Fibroblast of mammary gland (primary cell): ENCODE results near the gene CHST8.
"Not testable (repeated sequence)": the region's sequence is repeated elsewhere in the genome, so short reads cannot be mapped to it uniquely, and the experiment has no call there.

Experiments used
- DNase-seq: peaks from one replicate; pipeline ENCODE4 v3.0.0-alpha.2; 2010; ENCODE audit warnings: low read depth
- H3K4me3 ChIP-seq: 2 replicates; pipeline ENCODE4 v1.5.1; 2011; ENCODE audit warnings: low read depth, mild to moderate bottlenecking, low read length, moderate library complexity; ENCODE audit not compliant: control insufficient read depth
- TF ChIP-seq, protein P1 (sequence below): conservative IDR thresholded peaks from 2 replicates; pipeline ENCODE4 v1.5.1; 2011; ENCODE audit warnings: low read depth, low read length, inconsistent platforms; ENCODE audit not compliant: control insufficient read depth, insufficient read depth

CHST8 gene

DNA sequence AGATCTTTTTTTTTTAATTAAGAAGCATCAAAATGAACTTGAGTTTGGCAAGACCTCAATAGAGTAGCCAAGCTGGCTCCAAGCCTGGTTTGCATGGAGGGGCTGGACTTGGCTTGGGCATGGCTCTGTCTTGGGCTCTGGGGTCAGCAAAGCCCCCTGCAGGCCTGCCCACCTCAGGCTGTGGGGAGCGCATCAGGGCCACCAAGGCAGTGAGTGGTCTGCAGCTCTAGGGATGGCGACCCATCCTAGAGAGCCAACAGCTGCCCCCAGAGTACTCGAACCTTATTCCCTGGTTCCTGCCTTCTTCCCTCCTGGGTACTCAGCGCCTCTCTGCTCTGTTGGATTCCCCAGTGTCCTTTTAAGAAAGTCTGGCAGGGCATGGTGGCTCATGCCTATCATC, 5.4 kb upstream of the CHST8 start:
- TF ChIP-seq, protein P1, sequence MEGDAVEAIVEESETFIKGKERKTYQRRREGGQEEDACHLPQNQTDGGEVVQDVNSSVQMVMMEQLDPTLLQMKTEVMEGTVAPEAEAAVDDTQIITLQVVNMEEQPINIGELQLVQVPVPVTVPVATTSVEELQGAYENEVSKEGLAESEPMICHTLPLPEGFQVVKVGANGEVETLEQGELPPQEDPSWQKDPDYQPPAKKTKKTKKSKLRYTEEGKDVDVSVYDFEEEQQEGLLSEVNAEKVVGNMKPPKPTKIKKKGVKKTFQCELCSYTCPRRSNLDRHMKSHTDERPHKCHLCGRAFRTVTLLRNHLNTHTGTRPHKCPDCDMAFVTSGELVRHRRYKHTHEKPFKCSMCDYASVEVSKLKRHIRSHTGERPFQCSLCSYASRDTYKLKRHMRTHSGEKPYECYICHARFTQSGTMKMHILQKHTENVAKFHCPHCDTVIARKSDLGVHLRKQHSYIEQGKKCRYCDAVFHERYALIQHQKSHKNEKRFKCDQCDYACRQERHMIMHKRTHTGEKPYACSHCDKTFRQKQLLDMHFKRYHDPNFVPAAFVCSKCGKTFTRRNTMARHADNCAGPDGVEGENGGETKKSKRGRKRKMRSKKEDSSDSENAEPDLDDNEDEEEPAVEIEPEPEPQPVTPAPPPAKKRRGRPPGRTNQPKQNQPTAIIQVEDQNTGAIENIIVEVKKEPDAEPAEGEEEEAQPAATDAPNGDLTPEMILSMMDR: no peak
- H3K4me3 ChIP-seq: no peak overlapping the region
- no peak for DNase-seq

- no peak overlapping the region for H3K4me3 ChIP-seq
- TF ChIP-seq, protein P1: no peak
- DNase-seq: no peak
These were observed 4.9 kb upstream of the CHST8 start for GRCh38 chr19:33616857-33617256.

GRCh38 chr19:33618363-33618762, 3.4 kb upstream of the CHST8 start:
- DNase-seq: not testable (repeated sequence)

GRCh38 chr19:33618884-33619283, 2.9 kb upstream of the CHST8 start:
- DNase-seq: no peak
- H3K4me3 ChIP-seq: no peak overlapping the region
- TF ChIP-seq, protein P1: no peak

More at GRCh38 chr19:33618363-33618762, 3.4 kb upstream of the CHST8 start:
- not testable (repeated sequence) for H3K4me3 ChIP-seq

GRCh38 chr19:33620611-33621010, 1.1 kb upstream of the CHST8 start:
- TF ChIP-seq, protein P1: no peak
- no peak overlapping the region for H3K4me3 ChIP-seq
- DNase-seq: no peak

DNA sequence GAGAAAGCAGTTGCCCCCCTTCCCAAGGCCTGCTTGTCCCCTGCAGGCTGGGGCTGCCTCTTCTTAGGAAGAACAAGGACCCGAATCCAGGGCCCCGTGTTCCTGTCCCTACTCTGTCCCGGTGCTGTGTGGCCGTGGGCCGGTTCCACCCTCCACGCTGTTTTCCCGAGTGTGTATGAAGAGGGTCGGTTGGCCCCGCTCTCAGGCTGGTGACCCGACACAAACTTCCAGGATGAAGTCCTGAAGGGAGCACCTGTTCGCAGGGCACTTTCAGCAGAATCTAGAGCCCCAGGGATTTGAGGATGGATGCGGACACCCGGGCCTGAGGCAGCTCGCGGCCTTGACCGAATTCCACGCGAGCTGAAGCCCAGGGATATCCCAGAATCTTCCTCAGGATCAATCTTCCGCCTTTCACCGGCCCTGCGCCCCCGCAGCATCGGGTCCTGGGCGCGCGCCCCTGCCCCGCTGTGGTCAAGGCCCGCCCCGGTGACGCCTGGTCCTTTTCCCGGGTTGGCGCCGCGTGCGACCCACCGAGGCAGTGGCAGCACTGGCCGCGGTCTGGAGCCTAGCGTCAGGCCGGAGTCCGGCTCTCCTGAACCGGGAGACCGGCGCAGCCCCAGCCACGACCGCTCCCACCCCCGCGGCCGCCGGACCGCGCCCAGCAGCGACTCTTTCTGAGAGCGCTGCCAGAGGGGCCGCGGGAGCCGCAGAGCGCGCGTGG, 528 bp upstream of the CHST8 start:
- TF ChIP-seq, protein P1: no peak
- no peak for DNase-seq
- no peak overlapping the region for H3K4me3 ChIP-seq

DNA sequence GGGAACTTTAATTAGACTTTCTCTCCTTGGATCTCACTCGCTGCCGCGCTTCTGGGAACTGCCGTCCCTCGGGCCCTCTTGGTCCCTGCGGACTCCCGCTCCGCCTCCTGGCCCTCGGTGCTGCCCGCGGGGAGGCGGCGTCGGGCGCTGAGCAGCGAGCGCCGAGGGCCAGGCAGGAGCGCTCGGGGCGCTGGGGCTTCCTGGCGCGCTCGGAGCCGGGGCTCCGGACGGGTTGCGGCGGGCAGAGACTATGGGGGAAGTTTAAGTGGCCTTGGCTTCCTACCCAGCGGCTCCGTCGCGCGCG, 704 bp downstream of the CHST8 start:
- no peak overlapping the region for H3K4me3 ChIP-seq
- TF ChIP-seq, protein P1: no peak
- DNase-seq: no peak
